GM03348 (cell line): ENCODE results near the gene RUNX1.
A peak's percentile ranks its signal among the peaks of the same experiment; 100 is the strongest.
"Not testable (repeated sequence)": the region's sequence is repeated elsewhere in the genome, so short reads cannot be mapped to it uniquely, and the experiment has no call there.

Source experiments
- DNase-seq: peaks from one replicate; pipeline ENCODE4 v3.0.0; 2012; ENCODE audit warnings: low spot score

The RUNX1 gene

GRCh38 chr21:35016517-35017188 lies 32.4 kb downstream of the RUNX1 start:
- no peak for DNase-seq

- DNase-seq, result no peak
These were observed 33.0 kb downstream of the RUNX1 start for GRCh38 chr21:35016071-35016470.

- no peak for DNase-seq
These were observed 33.6 kb downstream of the RUNX1 start for GRCh38 chr21:35015435-35016024.

GRCh38 chr21:35014302-35015041 lies 34.6 kb downstream of the RUNX1 start:
- no peak for DNase-seq

GRCh38 chr21:35011681-35012080 lies 37.4 kb downstream of the RUNX1 start:
- DNase-seq, result no peak

- no peak for DNase-seq
These were observed 38.7 kb downstream of the RUNX1 start for GRCh38 chr21:35010447-35010846.

- no peak for DNase-seq
These were observed 41.8 kb downstream of the RUNX1 start for GRCh38 chr21:35007348-35007747.

GRCh38 chr21:35006771-35007170 lies 42.3 kb downstream of the RUNX1 start:
- no peak for DNase-seq

- DNase-seq, result no peak
These were observed 42.9 kb downstream of the RUNX1 start for GRCh38 chr21:35006248-35006647.

- DNase-seq, result no peak
These were observed 43.4 kb downstream of the RUNX1 start for GRCh38 chr21:35005560-35006224.

GRCh38 chr21:35005077-35005476 lies 44.0 kb downstream of the RUNX1 start:
- DNase-seq, result no peak

GRCh38 chr21:35004314-35004713 lies 44.8 kb downstream of the RUNX1 start:
- DNase-seq, result no peak

GRCh38 chr21:35002879-35003722 lies 46.0 kb downstream of the RUNX1 start:
- peak; percentile 48 for DNase-seq

- DNase-seq, result no peak
These were observed 49.6 kb downstream of the RUNX1 start for GRCh38 chr21:34999397-34999941.

GRCh38 chr21:34998176-34998575 lies 50.9 kb downstream of the RUNX1 start:
- DNase-seq, result no peak

- DNase-seq, result no peak
These were observed 51.8 kb downstream of the RUNX1 start for GRCh38 chr21:34997294-34997693.

- peak; percentile 64 for DNase-seq
These were observed 52.6 kb downstream of the RUNX1 start for GRCh38 chr21:34996304-34997101.

- no peak for DNase-seq
These were observed 53.2 kb downstream of the RUNX1 start for GRCh38 chr21:34995979-34996303.

GRCh38 chr21:34994766-34995631 lies 54.1 kb downstream of the RUNX1 start:
- no peak for DNase-seq

GRCh38 chr21:34993521-34993921 lies 55.6 kb downstream of the RUNX1 start:
- DNase-seq, result not testable (repeated sequence)
